Right atrium auricular region (tissue), 2 donors: ENCODE results near the gene DHRS7B. TPM values are rescaled to one million over a fixed set of nuclear protein-coding genes. Genes with fewer than 3 reads are reported as not detected.
A peak's percentile ranks its signal among the peaks of the same experiment; 100 is the strongest.

ENCODE experiments used
- DNase-seq: peaks from one replicate; pipeline ENCODE4 v3.0.0-alpha.2; 2019; ENCODE audit warnings: low spot score
- H3K27ac ChIP-seq, 2 donors: fragments of 200-600 bp; sonication (generic); 1 replicate in 1 of 2; 2 replicates in 1 of 2; pipeline ENCODE4 v1.5.1; 2016 to 2019
- H3K27me3 ChIP-seq, 2 donors: fragments of 200-600 bp; sonication (generic); one replicate each; pipeline versions ENCODE4 v1.5.1 to v1.6.0; 2017 to 2019
- H3K36me3 ChIP-seq: fragments of 200-600 bp; sonication (generic); one replicate; pipeline ENCODE4 v1.5.1; 2016
- H3K4me1 ChIP-seq, 2 donors: fragments of 200-600 bp; sonication (generic); one replicate each; pipeline versions ENCODE4 v1.5.1 to v1.6.0; 2017 to 2019
- H3K4me3 ChIP-seq, 2 donors: fragments of 200-600 bp; sonication (generic); 1 replicate in 1 of 2; 2 replicates in 1 of 2; pipeline ENCODE4 v1.5.1; 2017 to 2019; ENCODE audit warnings: mild to moderate bottlenecking in 1 of 2, moderate library complexity in 1 of 2
- H3K9me3 ChIP-seq, 2 donors: fragments of 200-600 bp; sonication (generic); one replicate each; pipeline ENCODE4 v1.5.1; 2019
- CTCF ChIP-seq, 2 donors: fragments of 200-600 bp; sonication (generic); IDR thresholded peaks; one replicate each; pipeline ENCODE4 v1.5.1; 2019; ENCODE audit warnings: antibody characterized with exemption in 2 of 2
- total RNA-seq, 2 donors: library from RNA; depleted of rRNA; stranded (reverse); fragments of >200 nt; gene quantifications; one replicate each; pipeline ENCODE4 v1.1.0, GENCODE V29; 2016

DHRS7B gene
- total RNA-seq, 2 donors from 2014 or later, result 35.8 to 45.3 TPM

- H3K9me3 ChIP-seq, result no peaks in the 10 kb centered on the region
- peaks cover 24% of the 10 kb centered on the region for H3K36me3 ChIP-seq
- TF ChIP-seq CTCF (IDR thresholded peaks at IDR 0.05), result no peak
- H3K4me3 ChIP-seq, result no peak overlapping the region
- peak overlapping the region in 1 of 2 donors; percentile 16 for H3K27ac ChIP-seq
- no peak for DNase-seq
- H3K4me1 ChIP-seq, result peaks cover 0 to 25% of the 10 kb centered on the region in 2 donors
- H3K27me3 ChIP-seq, result no peaks in the 10 kb centered on the region
Measured at GRCh38 chr17:21194703-21195102, 67.9 kb downstream of the DHRS7B start.

GRCh38 chr17:21196126-21196525 is 69.4 kb downstream of the DHRS7B start:
- Histone ChIP-seq H3K27ac (no peak overlapping the region), H3K27me3 (no peaks in the 10 kb centered on the region), H3K9me3 (no peaks in the 10 kb centered on the region), H3K4me3 (no peak overlapping the region), H3K36me3 (peaks cover 19% of the 10 kb centered on the region), H3K4me1 (peaks cover 0 to 39% of the 10 kb centered on the region in 2 donors)
- DNase-seq, result no peak
- TF ChIP-seq CTCF (IDR thresholded peaks at IDR 0.05), result no peak

GRCh38 chr17:21198411-21198810 is 71.6 kb downstream of the DHRS7B start:
- Histone ChIP-seq H3K9me3 (no peaks in the 10 kb centered on the region), H3K27me3 (no peaks in the 10 kb centered on the region), H3K36me3 (peaks cover 19% of the 10 kb centered on the region), H3K4me1 (peaks cover 0 to 44% of the 10 kb centered on the region in 2 donors), H3K27ac (no peak overlapping the region), H3K4me3 (no peak overlapping the region)
- no peak for DNase-seq
- no peak for TF ChIP-seq CTCF (IDR thresholded peaks at IDR 0.05)

- Histone ChIP-seq H3K36me3 (peaks cover 19% of the 10 kb centered on the region), H3K4me1 (peaks cover 0 to 44% of the 10 kb centered on the region in 2 donors)
Measured at GRCh38 chr17:21199311-21199710, 72.5 kb downstream of the DHRS7B start.

GRCh38 chr17:21199856-21200255 is 73.1 kb downstream of the DHRS7B start:
- no peaks in the 10 kb centered on the region for H3K27me3 ChIP-seq
- no peak overlapping the region for H3K4me3 ChIP-seq
- DNase-seq, result no peak
- H3K9me3 ChIP-seq, result no peaks in the 10 kb centered on the region
- H3K27ac ChIP-seq, result no peak overlapping the region
- H3K36me3 ChIP-seq, result peaks cover 19% of the 10 kb centered on the region
- peaks cover 0 to 44% of the 10 kb centered on the region in 2 donors for H3K4me1 ChIP-seq
- TF ChIP-seq CTCF (IDR thresholded peaks at IDR 0.05), result no peak

More at GRCh38 chr17:21199311-21199710, 72.5 kb downstream of the DHRS7B start:
- Histone ChIP-seq H3K9me3 (no peaks in the 10 kb centered on the region), H3K27me3 (no peaks in the 10 kb centered on the region), H3K4me3 (no peak overlapping the region), H3K27ac (no peak overlapping the region)
- TF ChIP-seq CTCF (IDR thresholded peaks at IDR 0.05), result no peak
- DNase-seq, result no peak

GRCh38 chr17:21200590-21201297 is 74.0 kb downstream of the DHRS7B start:
- Histone ChIP-seq H3K4me1 (peaks cover 0 to 46% of the 10 kb centered on the region in 2 donors), H3K4me3 (no peak overlapping the region), H3K9me3 (no peaks in the 10 kb centered on the region), H3K27ac (no peak overlapping the region), H3K36me3 (peaks cover 19% of the 10 kb centered on the region), H3K27me3 (no peaks in the 10 kb centered on the region)
- DNase-seq, result no peak
- TF ChIP-seq CTCF (IDR thresholded peaks at IDR 0.05), result no peak
